Fibroblast of the conjunctiva (primary cell): Measurements from ENCODE around the gene IKBKE.

Experiments
- DNase-seq: peaks from one replicate; pipeline ENCODE4 v3.0.0-alpha.2; 2010; ENCODE audit warnings: low read depth

Gene IKBKE

GRCh38 chr1:206455289-206455665 lies 15.0 kb upstream of the IKBKE start:
- no peak for DNase-seq

- no peak for DNase-seq
Observed at GRCh38 chr1:206455666-206456344, 14.5 kb upstream of the IKBKE start.

DNA sequence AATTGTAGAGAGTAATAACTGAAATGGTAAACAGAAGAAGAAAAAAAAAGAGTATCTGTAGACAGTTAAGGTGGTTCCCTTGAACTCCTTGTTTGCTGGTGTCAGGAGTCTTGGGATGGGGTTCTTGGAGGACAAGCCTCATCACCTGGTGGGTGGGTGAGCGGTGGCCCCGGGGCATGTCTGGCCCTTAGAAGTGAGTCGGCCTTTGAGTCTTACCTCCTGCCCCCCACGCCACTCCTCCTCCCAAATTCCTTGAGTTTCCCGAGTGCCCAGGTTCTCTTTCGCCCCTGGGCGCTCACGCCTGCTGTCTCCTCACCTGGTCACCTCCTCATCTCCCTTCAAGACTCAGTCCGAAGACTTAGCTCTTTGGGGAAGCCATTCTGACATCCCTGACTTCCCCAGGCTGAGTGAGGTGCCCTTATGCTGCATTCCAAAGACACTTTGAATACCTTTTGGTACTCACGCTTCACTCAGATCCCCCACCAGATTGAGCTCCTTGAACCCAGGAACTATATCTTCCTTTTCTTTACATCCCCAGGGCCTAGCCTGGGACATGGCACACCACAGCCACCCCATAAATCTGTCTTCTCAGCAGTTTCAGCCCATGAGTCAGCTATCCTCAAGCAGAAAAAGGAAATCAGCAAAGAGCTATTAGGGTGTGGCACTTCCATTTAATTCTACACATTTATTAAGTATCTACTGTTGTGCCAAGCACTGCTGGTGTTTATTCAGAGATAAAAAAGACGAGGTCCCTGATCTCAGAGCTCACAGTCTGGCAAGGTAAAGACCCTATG lies 13.5 kb upstream of the IKBKE start:
- no peak for DNase-seq

DNA sequence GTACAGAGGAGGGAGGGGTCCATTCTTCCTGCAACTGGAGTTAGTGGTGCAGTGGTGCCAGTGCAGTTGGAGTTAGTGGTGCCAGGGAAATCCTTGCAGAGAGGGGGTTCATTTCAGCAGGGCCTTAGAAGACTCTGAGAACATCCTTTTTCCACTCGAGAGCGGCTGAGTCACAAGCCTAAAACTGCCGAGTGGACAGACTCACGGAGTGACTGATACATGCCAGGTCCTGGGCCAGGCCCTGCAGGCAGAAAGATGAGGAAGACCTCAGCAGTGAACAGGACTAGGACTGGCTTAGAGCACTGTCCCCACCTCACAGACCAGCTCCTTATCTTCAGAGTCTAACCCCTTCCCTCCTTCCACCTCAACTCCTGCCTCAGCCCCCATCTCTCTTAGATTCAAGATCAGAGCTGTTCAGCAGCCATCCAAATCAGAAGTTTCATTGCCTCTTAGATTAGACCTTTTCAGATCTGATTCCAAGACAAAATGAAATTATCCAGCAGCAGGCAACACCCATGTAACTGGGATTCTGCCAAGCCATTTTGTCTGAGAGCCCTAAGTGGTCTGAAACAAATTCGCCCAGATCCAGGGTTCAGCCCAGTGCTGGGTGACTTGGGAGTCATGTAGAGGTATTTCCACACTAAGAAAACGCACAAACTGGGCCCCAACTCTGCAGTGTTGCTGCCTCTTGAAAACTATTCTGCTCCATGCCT lies 12.7 kb upstream of the IKBKE start:
- no peak for DNase-seq

DNA sequence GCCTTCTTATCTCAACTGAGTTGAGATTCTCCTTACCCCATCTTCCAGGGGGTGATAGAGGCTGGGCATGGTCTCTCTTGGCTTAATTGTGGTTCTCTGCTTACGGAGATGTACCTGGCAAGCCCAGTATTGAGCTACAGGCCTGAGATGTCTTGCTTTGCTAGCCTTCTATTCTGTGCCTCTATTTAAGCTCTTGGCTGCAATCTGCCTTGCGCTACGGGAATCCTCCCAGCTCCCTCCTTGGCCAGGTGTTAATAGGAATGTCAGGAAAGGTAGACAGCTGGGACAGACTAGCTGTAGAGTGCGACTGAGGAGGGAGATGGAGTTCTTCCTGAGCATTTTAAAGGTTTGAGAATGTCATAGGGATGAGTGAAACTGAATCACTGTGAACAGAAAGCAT lies 10.6 kb upstream of the IKBKE start:
- DNase-seq, result no peak

GRCh38 chr1:206460836-206461426 lies 9.3 kb upstream of the IKBKE start:
- no peak for DNase-seq

- DNase-seq, result peak; percentile 57
Observed at GRCh38 chr1:206461602-206462455, 8.4 kb upstream of the IKBKE start.

- DNase-seq, result no peak
Observed at GRCh38 chr1:206463137-206463536, 7.1 kb upstream of the IKBKE start.

DNA sequence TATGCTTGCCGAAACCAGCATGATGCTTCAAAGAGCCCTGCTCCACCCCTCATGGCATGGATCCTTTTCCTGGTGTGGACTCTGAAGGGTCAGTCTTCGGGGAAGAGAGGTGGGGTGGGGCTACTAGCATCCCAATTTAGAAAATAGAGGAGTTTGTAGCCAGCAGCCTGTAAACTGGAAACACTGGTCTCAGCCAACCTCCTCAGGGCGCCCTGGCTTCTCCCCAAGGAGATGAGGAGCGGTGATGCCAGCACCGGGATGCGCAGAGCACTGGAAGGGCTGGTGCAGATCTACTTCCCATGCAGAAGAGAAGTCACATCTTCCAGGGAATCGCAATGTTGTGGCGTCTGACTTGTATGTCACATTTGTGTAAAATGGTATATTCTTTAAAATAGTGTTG lies 6.4 kb upstream of the IKBKE start:
- no peak for DNase-seq

GRCh38 chr1:206464456-206464964 lies 5.8 kb upstream of the IKBKE start:
- DNase-seq, result peak; percentile 91

DNA sequence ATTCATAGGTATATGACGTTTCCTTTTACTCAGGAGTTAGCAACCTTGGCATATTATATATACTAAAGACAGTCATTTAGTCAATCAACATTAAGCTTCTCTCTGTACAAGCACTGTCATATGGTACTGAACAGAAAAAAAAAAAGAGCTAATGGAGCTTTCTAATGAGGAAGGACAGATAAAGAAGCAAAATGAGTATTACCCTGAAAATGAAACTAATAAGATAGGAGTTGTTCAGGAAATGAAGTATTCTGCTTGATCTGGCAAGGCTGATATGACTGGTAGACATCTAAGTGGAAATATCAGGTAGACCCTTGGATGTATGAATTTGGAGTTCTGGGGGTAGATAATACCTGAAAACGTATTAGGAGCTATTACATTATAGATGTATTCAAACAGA lies 4.3 kb upstream of the IKBKE start:
- DNase-seq, result no peak

- no peak for DNase-seq
Observed at GRCh38 chr1:206466840-206467649, 3.2 kb upstream of the IKBKE start.

DNA sequence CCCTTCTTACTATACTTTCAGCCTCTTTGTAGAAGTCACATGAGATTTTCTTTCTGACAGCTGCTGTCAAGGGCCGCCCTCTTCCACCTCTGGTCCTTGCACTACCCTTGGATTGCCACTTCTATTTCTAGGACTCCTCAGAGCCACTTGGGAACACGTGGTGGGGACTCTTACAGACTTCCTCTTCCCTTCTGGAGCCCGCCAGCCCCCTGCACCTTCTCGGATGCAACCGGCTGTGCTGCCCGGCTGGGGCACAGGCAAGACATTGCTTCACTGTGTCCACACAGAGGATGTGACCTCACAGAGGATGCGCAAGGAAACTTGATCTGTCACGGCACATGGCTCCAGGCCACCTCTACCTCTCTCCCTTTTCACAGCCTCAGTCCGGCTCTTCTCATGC lies 2.4 kb upstream of the IKBKE start:
- no peak for DNase-seq

GRCh38 chr1:206468571-206468970 lies 1.7 kb upstream of the IKBKE start:
- no peak for DNase-seq

GRCh38 chr1:206469411-206469932 lies 804 bp upstream of the IKBKE start:
- DNase-seq, result no peak

GRCh38 chr1:206470692-206471414 lies 577 bp downstream of the IKBKE start:
- DNase-seq, result no peak

GRCh38 chr1:206471415-206471801 lies 1.1 kb downstream of the IKBKE start:
- no peak for DNase-seq

- no peak for DNase-seq
Observed at GRCh38 chr1:206472024-206472423, 1.7 kb downstream of the IKBKE start.

DNA sequence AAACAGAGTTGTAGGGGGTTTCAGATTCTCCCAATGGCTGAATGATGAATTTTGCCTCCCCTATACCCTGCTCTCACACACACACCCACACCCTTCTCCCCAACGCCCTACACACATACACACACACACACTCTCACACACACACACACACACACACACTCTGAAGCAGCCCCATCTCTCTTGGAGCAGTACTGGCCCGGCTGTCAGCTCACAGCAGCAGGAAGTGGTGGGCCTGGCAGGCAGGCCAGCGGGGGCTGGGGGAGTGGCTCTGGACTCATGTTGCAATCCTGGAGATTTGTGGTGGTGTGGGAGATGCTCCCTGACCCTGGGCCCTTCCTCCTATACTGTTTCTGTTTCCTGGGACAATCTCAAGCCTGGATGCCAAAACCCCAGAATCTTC lies 2.2 kb downstream of the IKBKE start:
- DNase-seq, result peak; percentile 51

- no peak for DNase-seq
Observed at GRCh38 chr1:206472886-206473285, 2.6 kb downstream of the IKBKE start.
